ENCODE measurements around the gene RCAN1.
"Not testable (repeated sequence)": the region's sequence is repeated elsewhere in the genome, so short reads cannot be mapped to it uniquely, and the experiment has no call there.

RCAN1 gene

GRCh38 chr21:34567604-34568155, 47.2 kb downstream of the RCAN1 start:
- DNase-seq: no peak

GRCh38 chr21:34565238-34565637, 49.7 kb downstream of the RCAN1 start:
- DNase-seq: no peak

GRCh38 chr21:34563370-34563769, 51.5 kb downstream of the RCAN1 start:
- not testable (repeated sequence) for DNase-seq

DNA sequence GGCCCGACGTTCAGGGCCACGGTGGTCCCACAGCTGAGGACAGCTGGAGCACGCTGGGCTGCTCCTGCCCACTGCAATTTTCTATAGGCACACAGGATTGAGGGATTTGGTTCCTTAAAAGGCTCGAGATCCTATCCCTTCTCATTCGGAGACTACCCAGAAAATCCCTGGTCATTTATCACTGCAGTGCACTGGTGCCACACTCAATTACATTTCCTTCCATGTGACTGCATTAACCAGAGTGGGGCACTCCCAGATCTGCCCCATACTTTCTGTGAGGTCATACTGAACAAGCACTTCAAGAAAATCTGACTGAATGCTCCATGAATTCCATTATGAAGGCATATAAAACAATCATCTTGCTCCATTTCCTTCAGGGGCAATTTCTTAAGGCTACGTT, 53.1 kb downstream of the RCAN1 start:
- peak; percentile 80 for DNase-seq

GRCh38 chr21:34560609-34561008, 54.3 kb downstream of the RCAN1 start:
- no peak for DNase-seq

GRCh38 chr21:34560021-34560420, 54.9 kb downstream of the RCAN1 start:
- DNase-seq: no peak

DNA sequence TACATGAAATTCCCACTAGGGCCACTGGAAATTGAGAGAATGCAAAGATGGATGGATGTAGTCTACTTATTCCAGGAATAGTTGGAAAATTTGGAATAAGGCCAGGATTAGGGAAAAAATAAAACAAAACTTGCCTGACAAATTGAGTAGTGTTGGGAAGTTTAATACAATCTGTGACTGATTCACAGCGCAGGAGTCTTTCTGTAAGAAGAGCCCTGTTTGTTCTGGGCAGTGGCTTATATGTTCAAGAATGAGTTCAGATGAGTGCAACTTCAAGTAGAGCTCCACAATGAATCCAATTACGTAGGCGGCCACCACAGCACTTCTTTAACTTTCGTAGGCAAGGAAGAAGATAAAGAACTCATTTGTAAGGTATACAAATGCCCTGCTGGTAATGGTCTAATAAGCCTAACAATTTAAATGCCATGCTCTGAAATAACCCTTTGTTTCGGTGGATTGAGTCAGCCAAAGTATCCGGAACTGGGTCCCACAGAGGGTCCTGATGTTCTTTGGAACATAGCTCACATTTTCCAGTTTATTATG, 55.8 kb downstream of the RCAN1 start:
- no peak for DNase-seq

DNA sequence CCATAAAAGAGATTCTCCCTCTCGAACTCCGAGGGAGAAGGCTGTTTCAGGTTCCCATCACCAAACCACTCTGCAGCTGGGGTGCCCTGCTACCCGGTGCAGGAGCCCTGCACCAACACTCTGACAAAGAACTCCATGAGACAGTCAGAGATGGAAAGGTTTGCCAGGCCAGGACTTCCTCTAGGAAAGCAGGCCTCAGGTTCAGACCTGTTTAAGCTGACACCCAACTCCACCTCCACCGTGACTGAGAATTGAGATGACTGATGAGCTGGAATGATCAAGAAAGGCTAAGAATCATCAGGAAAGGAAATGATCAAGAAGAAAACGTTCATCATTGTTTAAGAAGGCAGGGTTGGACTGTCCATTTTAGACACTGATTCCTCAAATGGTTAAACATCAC, 56.7 kb downstream of the RCAN1 start:
- DNase-seq: no peak

DNA sequence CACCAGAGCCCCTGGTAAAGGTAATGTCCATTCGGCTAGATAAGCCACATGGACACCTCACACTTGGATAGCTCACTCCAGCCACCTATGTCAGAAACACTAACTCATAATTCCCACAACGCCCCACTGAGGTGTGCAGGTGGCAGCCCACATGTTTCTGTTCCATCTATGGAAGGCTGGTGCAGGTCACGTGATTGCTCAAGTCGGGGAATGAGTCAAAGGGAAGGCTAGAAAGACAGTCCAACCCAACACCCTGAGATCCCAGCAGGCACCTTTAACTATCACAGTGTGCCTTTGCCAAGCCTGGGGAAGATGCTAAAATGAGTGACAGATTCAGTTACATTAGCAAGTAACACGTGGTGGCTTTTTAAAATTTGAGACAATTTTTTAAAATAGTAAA, 57.7 kb downstream of the RCAN1 start:
- DNase-seq: no peak

- DNase-seq: not testable (repeated sequence)
Observed at GRCh38 chr21:34554670-34555069, 60.2 kb downstream of the RCAN1 start.

DNA sequence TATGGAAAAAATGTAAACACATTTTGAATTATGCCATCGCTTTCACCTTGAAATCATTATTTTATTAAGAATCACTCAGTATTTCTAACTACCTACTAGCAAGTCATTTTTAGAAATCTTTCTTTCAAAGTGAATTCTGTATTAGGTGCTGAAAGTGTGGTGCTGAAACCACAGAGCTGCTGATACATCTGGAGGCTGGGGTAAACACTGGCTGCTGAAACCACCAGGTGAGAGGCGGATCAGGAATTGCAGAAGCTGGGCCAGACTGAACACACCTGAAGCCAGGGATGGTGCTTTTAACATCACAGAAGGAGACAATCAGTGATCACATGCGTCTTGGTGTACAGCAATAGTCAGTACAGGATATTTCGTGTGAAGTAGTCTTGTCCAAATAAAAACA, 60.7 kb downstream of the RCAN1 start:
- no peak for DNase-seq

DNA sequence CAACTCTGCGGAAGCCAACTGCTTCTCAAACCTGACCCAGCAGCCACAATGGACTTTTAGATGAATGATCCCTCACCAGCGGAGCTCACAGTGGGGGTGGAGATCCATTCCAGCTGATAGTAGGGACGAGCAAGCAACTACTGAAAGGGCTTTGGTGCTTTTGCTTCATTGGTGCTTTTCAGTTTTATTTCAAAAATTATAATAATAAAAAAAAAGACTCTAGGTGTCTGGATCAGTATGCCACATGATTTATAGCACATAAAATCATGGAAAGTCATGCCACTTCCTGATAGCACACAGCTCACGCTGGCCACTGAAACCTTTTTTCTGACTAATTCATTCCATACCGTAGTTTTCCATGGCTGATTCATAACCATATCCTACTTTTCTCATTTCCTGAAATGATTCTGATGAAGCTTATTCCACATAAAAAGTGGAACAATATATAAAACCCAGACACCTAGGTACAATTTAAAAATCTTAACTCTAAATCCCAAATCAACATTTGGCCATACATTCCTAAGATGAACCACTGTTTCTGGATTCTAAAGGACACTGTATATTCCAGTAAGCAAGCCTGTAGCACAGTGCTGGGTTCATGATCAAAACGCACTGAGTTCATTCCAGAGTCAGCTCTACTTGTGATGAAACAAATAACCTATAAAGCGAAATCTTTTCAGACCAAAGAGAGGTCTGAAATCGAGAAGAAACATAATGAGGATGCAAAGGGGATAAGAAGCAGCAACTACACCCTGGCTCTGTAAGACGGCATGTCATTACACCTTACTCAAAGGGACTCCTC, 61.6 kb downstream of the RCAN1 start:
- DNase-seq: no peak

- DNase-seq: no peak
Observed at GRCh38 chr21:34552360-34553098, 62.4 kb downstream of the RCAN1 start.

DNA sequence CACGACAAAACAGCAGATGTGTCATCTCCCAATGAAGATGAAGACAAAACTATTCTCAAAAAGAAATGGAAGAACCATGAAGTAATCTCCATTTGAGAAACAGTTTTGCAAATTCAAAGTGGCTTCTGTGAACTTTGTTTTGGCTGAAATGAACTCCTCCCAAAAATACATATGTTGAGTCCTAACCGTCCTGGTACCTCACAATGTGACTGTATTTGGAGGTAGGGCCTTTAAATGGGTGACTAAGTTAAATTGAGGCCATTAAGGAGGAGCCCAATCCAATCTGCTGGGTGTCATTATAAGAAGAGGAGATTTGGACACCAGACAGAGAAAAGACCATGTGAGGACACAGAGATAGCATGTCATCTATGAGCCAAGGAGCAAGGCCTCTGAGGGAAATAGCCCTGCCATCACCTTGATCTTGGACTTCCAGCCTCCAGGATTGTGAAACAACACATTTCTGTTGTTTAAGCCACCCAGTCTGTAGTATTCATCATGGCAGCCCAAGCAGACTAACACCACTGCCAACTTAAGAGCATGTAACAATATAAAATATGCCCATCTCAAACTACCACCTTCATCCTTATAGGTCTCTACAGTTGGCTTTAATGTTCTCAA, 64.6 kb downstream of the RCAN1 start:
- no peak for DNase-seq

- DNase-seq: no peak
Observed at GRCh38 chr21:34548781-34549376, 66.0 kb downstream of the RCAN1 start.

GRCh38 chr21:34546542-34546941, 68.4 kb downstream of the RCAN1 start:
- DNase-seq: no peak

DNA sequence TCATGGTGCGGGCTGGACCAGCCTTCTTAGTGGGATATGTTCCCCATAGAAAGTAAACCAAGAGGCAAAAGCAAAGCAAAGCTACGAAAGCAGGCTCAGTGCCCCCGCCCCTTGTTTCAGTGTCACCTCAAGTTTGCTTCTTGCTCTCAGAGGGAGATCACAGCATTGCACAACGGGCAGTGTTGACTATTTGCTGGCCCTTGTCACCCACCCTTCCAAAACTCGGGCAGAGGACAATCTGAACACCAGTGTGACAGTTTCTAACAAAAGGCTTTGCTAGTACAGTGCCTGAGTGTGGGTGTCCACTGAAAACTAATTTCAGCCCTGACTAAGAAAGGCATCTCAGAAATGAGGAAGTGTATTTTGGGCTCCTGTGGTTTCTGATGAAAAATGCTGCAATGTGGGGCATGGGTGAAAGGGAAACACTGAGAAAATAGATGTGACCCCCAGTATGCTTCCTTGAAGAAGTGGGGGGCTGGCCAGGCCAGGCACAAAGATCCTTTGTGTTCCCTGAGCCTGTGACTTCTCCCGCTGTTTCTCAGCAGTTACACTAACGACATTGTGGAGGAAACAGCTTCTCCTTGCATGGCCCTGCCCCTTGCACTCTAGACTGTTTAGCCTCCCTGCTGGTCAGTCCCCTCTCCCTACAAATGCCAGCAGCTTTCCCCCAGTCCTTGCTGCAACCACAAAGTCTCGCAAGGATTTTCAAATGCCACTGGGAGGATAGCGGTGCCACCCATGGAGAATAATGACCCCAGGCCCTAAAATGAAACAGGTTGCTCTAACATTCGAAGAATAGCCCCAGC, 69.6 kb downstream of the RCAN1 start:
- DNase-seq: no peak

GRCh38 chr21:34544032-34544496, 70.8 kb downstream of the RCAN1 start:
- no peak for DNase-seq

DNA sequence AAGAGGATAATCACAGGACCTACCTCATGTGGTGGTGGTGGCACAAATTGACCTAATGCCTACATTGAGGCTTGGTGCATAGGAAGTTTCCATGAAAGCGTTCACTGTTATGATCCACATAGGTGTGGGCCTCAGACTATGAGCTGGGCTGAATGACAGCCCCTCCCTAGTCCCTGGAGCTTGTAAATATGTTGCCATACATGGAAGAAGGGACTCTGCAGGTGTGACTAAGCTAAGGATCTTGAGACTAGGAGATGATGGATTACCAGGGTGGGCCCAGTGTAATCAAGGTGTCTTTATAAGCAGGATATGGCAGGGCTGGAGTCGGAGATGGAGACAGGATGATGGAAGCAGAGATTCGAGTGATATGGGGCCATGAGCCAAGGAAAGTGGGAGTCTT, 71.9 kb downstream of the RCAN1 start:
- DNase-seq: no peak

GRCh38 chr21:34540206-34540605, 74.7 kb downstream of the RCAN1 start:
- DNase-seq: no peak

- no peak for DNase-seq
Observed at GRCh38 chr21:34537838-34538237, 77.1 kb downstream of the RCAN1 start.

- DNase-seq: no peak
Observed at GRCh38 chr21:34536820-34537219, 78.1 kb downstream of the RCAN1 start.

Data from NCI-H187 treated with DMSO at 0.1 percent for 48 hours (cell line).